ENCODE measurements around the gene ATG16L1.
A peak's percentile ranks its signal among the peaks of the same experiment; 100 is the strongest.

The ATG16L1 gene

DNA sequence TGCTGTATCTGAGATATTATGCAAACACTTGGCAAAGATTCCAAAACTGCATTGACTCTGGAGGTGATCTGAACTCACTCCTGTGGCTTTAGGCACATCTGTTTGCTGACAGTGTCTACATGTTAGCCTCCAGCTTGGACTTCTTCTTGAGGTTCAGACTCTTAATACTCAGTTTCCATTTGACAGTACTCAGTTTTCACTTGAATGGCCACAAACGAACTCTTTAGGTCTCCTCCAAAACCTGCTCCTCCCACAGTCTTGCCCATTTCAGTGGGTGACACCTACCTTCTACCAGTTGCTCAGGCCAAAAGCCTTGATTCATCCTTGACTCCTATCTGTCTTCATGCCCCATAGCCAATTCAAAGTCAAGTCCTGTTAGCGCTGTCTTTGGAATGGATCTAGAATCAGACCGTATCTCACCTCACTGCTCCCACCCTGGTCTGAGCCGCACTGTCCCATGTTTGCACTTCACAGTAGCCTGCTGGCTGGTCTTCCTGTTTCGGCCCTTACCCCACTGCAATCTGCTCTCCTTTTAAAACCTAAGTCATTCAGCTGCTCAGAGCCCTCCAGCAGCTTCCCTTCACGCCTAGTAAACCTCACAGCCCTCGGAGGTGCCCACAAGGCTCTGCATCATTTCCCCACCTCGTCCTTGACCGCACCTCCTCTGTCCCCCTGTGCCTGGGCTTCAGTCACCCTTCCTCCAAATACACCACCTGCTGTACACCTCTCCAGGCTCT is 10.5 kb downstream of the ATG16L1 start:
- no peak for DNase-seq

DNA sequence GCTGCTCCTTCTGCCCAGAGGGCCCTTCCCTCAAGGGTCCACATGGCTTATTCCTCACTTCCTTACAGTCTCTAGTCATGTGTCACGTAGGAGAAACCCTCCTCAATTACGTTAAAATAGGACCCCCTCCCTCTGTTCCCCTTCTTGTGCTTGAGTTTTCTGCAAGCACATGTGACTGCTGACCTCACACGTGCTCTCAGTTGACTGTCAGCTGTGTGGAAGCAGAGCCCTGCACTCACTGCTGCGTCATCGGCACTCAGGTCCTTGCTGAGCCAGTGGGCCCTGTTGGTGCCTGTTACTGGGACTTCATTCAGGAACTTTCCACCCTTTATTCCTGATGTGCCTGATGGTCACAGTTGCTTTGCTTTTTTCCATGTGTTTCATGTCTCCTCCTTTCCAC is 11.1 kb downstream of the ATG16L1 start:
- no peak for DNase-seq

DNA sequence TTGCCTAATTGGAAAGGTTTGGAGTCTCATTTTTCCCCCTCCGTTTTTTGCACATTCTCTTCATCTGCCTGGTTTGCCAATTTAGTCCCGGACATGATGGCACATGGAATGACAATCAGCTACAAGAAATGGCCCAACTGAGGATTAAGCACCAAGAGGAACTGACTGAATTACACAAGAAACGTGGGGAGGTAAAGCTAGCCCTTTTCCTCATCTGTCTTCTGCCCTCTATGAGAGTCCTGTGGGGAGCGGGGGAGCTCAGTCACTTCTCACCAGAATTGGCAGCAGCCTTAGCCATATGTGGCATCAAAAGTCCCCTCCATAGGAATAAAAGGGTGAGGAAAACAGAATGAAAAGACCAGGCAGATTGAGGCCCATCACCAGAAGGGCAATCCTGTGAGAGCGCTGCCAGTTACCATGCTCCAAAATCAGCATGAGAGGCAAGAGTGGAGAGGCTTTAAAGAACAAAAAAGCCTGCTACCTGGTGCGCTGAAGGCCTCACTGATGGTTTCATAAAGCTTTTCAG is 11.6 kb downstream of the ATG16L1 start:
- no peak for DNase-seq

DNA sequence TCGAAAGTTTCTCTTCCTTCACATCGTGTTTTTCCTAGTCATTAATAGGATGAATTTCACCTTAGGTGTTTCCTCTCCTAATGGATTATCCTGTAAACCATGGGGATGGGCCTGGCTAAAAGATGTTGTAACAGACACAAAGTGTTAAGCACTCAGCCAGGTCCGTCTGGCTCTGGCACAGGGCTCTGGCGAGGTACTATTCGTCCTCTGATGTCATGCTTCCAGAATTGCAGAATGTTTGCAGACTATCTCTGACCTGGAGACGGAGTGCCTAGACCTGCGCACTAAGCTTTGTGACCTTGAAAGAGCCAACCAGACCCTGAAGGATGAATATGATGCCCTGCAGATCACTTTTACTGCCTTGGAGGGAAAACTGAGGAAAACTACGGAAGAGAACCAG is 13.2 kb downstream of the ATG16L1 start:
- no peak for DNase-seq

DNA sequence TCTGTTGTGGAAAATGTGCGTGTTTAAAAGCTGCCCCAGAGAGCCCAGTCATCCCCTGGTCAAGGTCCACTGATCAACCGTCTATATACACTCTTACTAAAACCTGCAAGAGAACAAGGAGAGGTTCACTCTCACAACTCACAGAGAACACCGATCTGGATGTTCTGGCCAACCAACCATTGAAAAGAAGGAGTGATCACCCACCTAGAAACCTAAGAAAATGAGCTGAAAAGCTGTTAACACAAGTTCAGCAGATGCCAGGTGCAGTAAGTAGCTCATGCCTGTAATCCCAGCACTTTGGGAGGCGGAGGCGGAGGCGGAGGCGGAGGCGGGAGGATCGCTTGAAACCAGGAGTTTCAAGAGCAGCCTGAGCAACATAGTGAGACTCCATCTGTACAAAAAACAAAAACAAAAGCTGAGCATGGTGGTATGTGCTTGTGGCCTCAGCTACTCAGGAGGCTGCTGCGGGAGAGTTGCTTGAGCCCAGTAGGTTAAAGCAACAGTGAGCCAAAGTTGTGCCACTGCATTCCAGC is 14.5 kb downstream of the ATG16L1 start:
- DNase-seq: no peak

DNA sequence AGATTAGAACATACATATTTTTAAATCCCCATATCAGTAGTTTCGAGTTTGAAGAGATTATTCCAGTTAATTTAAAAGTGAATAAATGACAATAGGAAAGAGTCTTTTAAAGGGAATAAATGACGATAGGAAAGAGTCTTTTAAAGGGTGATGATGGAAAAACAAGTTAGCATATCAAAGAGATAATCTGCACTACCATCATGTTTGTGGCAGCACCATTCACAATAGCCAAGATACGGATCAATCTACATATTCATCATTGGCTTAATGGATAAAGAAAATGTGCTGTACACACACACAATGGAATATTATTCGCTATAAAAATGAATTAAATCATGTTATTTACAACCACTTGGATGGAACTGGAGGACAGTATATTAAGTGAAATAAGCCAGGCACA is 15.0 kb downstream of the ATG16L1 start:
- DNase-seq: no peak

DNA sequence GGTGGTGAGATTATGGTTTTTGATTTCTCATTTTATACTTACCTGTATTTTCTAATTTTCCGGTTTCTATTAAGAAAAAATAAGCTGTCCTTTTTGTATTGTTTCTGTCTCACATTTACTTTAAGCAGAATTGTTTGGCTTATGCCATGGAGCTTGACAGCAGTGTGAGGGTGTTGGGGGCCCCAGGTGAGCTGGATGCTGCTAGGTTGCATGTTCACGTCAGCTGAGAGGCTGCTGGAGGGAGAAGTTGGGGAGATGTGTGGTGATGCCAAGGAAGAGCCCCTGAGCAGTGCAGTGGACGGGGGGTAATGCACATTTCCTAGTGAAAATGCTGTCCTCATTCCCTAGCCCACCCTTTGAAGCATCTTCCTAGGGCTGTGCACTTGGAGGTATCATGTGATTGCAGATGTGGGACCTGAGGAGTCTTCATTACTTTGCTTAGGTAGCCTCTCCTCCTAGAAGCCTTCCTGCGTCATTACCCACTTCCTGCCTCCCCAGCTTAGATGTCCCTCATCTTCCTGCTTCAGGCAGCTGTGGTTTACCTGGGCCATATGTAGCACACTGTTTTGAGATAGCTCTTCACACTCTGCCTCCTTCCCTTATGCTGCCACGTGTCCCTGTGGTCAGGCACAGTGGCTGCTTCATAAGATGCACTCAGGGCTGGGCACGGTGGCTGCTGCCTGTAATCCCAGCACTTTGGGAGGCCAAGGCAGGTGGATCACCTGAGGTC is 16.2 kb downstream of the ATG16L1 start:
- no peak for DNase-seq

DNA sequence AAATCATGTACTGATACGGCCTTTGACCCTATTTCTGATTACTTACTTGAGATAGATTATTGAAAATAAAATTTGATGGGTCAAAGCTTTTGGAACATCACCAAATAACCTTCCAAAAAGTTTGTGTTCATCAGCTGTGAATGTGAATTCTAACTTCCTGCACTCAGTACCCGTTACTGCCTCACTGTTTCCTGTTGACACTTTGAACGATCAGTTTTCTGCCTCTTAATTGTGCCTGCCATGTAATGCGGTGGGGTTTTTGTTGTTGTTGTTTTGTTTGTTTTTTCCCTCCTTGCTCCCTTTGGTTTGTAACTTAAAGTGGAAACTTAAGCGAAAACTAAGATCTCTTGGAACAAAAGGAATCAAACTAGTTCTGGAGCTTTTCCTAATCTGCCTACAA is 18.9 kb downstream of the ATG16L1 start:
- peak in 1 of 2 donors; percentile 21 for DNase-seq

DNA sequence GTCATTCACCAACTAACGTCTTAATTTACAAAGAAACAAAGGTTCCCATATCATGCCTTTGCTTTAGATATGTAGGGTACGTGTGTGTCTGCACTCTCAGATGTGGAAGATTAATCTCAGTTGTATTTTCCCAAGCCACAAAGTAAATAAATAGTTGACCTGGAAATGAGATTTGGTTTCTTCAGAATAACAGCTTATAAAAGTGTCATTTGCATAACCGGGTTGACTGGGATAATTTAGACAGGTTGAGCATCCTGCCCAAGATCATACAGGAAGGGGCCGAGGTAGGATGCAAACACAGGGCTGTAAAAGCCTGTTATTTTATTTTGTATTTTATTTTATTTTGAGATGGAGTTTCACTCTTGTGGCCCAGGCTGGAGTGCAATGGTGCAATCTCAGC is 19.5 kb downstream of the ATG16L1 start:
- no peak for DNase-seq

DNA sequence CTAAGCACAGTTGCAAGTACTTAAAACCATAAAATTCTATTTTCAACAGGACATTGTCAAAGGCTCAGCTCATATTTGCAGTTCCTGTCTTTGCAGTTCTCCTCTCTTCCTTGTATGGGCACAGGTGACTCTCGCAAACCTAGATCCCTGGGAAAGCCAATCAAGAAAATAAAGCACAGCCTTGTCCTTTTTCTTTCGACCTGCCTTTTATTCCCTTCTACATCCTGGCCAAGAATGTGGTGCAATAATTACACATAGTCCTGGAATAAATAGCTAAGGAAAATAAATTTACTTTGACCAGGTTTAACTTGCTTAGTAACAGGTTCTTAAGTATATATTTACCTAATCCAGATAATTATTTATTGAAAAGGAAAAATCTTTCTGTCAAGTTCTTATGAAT is 20.2 kb downstream of the ATG16L1 start:
- DNase-seq: no peak

DNA sequence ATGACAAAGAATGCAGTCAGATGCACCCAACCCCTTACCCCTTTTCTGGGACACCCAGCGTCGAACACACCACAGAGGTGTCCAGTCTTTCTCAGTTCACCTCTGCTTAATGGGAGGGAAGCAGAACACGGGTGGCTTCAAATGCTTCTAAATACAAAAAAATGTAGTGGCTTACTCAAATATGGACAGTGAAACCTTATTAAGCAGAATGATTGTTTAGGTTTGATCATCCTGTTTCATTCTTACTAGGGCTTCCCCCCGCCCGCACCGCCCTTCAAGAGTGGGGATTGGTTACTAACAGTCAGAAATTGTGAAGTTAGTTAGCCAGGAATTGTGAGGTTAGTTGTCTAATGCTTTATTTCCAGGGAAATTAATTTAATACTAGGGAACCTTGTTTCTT is 21.6 kb downstream of the ATG16L1 start:
- no peak for DNase-seq

DNA sequence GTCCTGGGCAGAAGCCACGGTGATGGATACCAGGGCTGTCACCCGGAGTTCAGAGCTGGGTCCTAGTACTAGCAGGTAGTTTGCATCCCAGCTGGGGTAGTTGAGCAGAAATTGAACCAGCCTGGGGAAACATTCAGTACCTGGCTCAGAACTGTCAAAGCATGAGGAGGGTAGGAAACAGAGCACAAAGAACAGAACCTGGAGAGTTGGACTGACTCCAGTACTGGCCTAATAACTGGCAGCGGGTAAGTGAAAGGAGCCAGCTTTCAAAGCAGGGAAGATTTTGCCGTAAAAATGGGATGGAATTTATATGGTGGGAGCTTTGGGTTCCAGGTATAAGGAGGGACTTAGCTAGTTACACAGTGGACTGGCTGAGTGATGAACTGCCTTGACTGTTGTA is 23.8 kb downstream of the ATG16L1 start:
- no peak for DNase-seq

DNA sequence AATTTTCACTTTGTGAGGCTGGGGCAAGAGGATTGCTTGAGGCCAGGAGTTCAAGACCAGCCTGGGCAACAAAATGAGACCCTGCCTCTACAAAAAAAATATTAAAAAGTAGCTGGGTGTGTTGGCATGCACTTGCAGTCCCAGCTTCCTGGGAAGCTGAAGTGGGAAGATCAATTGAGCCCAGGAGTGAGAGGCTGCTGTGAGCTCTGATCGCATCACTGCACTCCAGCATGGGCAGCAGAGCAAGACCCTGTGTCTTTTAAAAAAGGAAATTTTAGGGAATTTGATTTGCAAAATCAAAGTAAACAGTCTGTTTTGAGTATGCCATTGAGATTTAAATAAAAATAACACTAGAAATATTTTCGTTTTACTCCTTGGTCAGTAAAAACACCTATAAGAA is 27.4 kb downstream of the ATG16L1 start:
- no peak for DNase-seq

DNA sequence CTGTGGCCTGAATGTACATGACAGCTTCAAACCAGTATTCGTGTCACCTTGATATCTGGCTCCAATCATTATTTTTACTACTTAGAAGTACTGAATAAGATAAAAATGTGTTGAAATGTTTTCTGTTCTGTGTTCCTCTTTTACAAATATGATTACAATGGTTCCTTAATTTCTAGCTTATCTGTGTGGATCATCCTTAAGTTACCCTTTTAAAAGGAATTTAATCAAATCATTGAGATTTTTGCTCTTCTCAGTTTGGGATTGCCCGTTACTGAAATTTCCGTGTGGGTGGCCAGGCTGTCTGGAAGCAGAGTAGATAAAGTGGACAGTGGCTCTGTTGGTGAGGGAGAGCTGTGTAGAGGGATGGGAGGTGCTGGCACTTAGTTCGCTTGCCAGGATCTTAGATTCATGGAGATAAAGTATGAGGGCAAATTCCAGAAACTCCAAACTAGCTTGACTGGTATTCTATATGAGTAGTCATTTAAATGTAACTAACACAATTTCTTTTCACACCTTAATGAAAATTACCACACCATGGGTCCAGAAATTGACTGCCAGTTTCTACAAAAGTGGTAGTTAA is 28.7 kb downstream of the ATG16L1 start:
- DNase-seq: no peak

DNA sequence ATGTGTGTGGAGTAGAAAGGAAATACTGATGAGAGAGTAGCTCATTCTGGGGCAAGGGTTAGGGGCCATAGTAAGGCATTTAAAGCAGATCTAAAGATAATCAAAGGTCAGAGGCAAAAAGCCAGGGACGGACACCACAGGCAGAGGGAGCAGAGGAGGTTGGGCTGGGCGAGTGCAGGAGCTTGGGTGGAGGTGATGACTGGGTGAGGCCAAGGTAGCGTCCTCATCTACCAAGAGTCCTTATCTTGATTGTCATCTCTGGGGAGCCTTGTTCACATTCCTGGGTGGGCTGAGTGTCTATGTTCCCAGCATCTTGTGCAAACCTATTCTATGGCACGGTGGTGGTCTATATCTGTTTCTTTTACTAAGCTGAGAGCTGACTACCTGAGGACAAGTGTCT is 30.1 kb downstream of the ATG16L1 start:
- no peak for DNase-seq

DNA sequence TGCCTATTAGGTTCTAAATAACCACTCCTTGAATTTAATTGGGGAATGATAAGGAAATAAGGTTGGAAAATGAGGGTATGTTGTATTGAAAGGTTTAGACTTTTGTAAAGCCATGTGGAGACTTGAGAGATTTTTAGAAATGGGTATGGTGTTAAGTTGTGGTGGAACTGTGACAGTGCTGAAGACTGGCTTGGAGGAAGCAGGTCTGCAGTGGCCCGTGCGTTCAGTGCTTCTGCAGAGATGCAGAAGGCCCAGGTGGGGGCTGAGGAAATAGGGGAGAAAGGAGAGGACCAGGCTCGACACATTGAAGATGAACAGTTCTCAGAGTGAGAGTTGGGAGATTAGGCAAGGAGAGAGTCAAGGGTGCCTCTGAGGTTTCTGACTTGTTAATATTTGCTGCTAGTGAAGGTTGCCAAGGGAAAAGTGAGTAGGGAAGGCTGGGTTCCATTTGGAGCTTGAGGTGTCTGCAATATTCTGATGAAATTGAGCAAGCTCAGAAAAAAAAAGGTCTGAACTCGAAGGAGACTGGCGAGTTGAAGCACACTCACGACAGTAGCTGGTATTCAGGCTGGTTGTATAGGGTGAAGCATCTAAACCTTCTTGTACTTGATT is 30.6 kb downstream of the ATG16L1 start:
- DNase-seq: no peak

DNA sequence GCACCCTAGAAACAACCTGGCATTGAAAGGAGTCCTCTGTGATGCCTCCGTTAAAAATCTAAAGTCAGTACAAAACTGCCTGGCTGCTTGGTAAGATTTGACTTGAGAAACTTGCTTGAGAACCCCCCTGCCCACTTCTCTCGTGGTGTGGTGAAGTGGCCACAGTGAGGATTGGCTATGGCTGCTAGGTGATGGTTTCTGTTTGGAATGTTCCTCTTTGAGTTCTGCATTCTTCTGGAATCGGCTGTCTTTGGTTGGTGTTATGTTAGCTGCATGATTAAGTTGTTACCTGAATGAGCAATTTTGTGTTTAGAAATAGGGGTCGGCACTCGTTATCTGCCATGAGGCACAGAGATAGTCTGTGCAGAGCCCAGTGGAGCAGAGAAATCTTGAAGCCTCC is 34.4 kb downstream of the ATG16L1 start:
- no peak for DNase-seq

DNA sequence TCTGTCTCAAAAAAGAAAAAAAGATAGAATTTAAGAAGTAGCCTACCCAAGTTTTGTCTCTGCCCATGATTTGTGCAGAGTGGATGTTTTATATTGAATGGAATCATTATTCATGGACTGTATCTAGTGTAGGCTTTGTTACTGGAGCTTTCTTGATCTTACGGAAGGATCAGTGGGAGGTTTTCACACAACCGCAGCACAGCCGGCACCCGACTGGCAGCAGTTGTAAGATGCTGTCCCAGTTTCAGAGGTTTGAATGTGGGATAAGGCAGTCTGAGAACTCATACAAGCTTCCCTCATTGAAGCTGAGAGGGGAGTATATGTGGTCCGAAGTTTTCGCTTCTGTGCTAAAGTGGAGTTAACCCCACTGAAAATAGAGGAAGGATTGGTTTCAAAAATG is 36.4 kb downstream of the ATG16L1 start:
- DNase-seq: no peak

DNA sequence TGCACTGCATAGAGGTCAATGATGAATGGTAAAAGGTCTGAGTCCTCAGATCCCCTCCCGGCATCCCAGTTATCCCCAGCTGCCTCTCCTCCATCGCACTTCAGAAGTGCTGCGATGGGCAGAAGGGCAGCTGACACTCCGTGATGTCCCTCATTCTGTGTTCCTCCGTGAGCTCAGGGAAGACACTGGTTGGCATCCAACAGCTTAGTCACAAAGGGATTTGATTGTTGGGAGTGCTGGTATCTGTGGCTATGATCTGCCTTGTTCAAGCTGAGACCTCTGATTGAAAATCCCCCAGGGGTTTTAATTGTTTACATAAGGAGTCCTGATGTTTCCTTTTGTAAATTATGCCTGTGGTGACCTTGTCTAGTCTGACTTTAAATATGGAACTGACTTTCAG is 37.2 kb downstream of the ATG16L1 start:
- DNase-seq: no peak

DNA sequence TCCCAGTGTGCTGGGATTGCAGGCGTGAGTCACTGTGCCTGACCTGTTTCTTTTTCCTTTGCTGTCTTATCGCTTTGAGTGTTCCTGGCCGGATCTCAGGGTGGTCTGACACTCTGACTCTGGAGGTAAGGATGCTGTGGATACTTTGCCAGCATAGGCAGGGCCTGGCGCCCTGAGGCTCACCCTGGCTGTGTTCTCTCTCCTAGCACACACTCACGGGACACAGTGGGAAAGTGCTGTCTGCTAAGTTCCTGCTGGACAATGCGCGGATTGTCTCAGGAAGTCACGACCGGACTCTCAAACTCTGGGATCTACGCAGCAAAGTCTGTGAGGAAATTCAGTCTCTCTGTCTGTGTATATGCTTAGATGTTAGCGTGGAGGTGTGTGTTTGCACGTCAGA is 38.2 kb downstream of the ATG16L1 start:
- no peak for DNase-seq

DNA sequence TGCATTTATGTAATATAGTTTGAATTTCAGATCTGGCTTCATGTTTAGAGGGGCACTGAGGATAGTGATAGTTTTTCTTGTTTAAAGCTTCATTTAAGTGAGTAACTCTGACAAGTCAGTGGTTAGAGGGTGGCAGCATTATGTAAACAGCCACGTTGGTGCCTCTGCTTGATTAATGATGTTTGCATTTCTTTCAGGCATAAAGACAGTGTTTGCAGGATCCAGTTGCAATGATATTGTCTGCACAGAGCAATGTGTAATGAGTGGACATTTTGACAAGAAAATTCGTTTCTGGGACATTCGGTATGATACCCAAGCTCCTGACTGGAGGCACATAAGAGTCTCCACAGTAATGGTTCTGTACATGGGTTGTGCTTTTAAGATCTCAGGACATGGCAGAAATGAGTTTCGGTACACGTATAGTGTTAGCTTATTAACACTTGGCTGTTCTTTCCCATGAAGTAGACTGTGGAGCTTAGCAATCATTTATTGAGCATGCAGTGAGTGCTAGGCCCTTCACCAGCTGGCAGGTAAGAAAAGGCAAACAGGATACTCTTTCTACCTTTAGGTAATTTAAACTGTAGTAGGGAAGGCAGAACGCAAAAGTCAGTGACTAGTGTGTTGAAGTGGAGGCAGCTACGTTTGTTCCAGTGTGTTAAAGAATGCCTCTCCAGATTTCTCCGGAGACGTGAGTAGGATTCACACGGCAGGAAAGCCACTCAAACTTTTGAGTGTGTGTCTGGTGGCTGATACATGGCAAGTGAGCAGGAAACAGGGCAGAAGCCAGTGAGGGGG is 38.8 kb downstream of the ATG16L1 start:
- DNase-seq: no peak

DNA sequence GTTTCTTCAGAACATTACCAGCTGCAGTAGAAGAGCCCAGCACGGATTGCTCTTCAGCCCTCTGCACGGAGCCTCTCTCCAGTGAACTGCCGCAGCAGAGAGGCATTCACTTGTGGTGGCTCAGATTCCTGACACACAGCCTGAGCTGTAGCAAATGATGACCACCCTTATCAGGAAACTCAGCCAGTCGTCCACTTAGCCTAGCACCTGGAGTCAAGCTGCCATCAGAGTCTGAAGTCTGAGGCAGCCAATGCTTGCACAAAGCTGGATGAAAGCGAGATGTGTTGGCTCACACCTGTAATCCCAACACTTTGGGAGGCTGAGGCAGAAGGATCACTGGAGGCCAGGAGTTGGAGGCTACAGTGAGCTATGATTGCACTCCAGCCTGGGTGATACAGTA is 44.4 kb downstream of the ATG16L1 start:
- no peak for DNase-seq

DNA sequence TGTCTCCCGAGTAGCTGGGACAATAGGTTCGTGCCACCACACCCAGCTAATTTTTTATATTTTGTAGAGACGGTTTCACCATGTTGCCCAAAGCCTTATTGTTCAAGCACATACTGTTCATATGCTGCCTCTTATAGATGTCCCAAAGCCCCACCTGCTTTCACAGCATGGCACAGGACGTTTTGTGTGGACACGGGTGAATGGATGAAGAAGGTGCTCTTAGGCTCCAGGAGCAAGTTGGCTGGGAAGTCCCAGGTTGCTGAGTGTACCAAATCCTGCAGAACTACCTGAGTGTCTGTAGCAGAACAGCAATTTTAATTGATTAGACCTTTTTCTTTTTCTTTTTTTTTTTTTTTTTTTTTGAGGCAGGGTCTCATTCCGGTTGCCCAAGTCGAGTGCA is 45.6 kb downstream of the ATG16L1 start:
- no peak for DNase-seq

All from bone marrow (tissue), 2 donors.